ENCODE results near the gene RWDD2A.
"Not testable (repeated sequence)": the region's sequence is repeated elsewhere in the genome, so short reads cannot be mapped to it uniquely, and the experiment has no call there.

The RWDD2A gene

DNA sequence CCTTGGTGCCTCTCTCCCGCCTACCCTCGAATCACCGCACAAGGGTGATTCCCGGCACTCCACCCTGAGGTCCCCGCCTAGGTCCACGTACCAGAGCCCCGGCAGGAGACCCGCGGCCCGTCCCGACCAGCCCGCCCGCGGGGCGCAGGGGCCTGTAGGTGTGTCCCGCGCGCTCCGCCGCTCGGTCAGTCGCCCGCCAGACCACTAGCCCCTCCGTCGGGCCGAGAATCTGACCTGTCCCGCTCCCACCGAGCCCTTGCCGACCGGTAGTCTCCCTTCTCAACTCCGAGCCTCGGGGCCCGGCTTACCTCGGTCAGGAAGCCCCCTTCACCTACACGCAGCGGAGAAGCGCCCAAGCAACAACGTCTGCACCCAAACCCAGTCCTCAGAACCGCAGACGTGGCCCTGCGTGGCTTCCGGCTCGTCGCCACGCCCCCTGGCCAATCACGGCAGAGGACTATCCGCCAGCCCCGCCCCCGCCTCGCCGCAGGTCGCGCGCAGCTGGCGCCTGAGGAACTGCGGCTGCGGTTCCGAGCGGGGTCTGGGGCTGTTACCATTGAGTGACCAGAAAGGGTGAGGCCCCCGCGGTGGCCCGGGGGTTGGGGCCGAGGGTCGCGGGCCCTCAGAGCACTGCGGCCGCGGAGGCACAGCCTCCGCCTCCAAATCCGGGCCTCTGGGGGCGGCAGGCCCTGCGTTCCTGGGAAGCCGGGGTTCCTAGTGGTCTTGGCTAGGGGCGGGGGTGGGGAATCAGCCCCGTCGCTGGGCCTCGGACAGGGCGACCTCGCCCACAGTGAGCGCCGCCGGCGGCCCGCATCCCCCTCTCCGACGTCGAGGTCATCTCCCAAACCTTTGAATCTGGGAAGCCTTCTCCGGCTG lies at the start of gene RWDD2A, which contains the start of gene PGM3:
Gene RWDD2A, plus strand, starts transcription at position 487 of the 876 bp plus-strand sequence. CDS start 1,095 bp downstream, outside the sequence.
Gene PGM3, minus strand, starts transcription at position 395 of the 876 bp plus-strand sequence. CDS start 2,253 bp downstream, outside the sequence.
- peak; percentile 79 for DNase-seq

DNA sequence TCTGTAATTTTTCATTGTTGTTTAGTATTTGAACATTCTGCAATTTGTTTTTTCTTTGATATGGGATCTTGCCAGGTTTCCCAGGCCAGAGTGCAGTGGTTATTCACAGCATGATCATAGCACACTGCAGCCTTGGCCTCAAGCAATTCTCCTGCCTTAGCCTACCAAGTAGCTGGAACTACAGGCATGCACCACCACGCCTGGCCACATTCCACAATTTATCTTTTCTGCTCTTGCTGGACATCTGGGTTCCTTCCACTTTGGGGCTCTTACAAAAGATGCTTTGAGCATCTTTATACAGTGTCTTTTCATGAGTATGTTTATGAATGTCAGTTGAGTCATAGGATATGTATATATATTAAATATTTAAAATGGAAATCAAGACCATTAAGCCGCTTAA lies 42.0 kb upstream of the RWDD2A start:
- DNase-seq, result no peak

DNA sequence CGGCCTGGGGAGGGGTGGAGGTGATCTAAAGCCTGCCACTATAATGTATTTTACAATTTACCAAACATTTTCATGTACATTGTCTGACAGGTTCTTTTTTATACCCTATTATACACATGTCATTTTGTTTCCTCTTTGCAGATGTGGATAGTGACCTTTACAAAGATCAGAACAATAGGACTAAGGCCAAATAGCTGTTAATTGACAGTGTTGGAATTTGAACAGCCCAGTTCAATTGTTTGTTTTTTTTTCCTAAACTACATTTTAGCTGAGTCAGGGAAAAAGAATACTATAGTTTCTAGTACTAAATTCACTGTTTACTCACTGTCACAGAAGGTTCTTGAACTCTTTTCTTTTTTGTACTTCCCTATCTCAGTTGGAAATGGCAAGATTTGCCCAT lies 40.2 kb upstream of the RWDD2A start:
- DNase-seq, result no peak

DNA sequence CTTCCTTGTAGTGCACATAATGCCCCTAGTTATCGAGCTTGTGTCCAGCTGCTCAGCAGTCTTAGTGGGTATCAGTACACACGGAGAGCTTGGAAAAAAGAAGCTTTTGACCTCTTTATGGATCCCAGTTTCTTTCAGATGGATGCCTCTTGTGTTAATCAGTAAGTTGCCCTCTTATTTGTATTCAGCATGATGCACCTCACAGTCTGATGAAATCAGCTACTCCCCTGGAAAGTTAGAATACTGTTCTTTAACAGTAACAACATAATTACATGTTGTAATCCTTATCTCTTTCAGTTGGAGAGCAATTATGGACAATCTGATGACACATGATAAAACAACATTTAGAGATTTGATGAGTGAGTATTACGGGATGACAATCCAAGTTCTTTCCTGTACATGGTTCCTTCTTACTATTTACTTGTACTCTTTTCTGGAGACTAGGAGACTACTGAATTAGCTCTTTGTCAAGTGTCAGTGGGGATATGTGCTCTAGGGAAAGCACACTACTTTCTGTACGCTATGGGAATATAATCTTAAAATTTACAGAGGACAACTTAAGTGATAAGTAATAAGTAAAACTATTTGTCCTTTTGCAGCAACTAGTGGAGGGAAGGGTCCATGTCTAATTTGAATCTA lies 39.2 kb upstream of the RWDD2A start:
- no peak for DNase-seq

DNA sequence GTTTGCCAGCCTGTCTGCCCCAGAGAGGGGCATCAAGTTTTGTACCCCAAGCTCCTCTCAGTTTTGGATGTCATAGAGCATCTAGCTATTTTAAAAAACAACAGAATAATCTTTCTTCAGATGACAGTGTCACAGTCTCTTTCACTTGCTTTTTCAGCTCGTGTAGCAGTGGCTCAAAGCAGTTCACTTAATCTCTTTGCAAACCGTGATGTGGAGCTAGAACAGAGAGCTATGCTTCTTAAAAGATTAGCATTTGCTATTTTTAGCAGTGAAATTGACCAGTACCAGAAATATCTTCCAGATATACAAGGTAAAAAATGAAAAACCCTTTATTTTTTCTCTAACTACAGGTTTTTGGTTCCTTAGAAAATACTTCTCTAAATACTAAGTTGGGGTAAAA lies 37.4 kb upstream of the RWDD2A start:
- no peak for DNase-seq

DNA sequence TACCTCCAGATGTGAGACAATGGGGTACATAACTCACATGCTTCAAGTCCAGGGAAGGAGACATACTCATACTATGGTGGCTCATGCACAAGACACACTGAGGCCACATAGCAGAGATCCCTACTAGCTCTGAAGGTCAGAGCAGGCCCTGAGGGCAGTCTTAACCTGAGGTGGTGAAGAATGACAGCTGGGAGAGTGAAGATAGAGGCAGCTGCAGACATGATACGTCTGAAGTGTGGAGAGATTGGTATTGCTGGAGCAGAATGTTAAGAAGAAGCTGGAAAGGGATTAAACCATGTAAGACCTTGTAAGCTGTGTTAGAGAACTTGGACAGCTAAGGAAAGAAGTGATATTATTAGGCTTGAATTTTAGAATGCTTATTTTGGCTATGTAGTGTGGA lies 33.0 kb upstream of the RWDD2A start:
- DNase-seq, result no peak

DNA sequence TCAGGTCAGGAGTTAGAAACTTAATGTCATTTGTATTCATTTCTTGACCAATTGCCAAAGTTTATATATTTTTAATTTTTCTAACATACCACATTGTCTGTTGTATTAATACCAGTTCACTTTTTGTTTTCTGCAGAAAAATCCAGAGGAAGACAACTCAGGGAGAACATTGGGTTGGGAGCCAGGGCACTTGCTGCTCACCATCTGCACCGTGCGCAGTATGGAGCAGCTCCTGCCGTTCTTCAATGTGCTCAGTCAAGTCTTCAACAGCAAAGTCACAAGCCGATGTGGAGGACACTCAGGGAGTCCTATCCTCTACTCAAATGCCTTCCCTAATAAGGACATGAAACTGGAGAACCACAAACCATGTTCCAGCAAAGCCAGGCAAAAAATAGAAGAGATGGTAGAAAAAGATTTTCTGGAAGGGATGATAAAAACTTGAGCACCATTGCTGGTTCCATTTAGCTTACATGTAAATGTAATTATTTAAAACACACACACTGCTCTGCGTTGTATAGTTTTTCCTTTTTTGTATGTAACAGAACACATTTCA lies 25.4 kb upstream of the RWDD2A start:
- DNase-seq, result no peak

DNA sequence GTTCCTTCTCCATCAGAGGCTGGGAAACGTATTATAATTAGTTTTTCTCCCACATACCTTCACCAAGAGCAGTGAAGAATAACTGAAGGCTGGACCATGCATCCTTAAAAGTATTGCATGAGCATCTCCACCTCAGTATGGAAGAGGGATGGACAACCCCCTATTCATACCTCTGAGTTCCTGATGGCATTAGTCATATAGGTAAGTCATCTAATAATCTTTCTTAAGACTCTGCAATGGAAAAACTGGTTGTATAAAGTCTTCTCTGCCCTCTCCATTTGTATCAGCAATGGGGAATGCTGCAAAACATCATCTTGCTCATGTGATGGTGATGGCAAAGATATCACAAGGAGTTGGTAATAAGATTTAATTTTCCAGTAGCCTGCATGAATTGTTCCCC lies 24.6 kb upstream of the RWDD2A start:
- no peak for DNase-seq

DNA sequence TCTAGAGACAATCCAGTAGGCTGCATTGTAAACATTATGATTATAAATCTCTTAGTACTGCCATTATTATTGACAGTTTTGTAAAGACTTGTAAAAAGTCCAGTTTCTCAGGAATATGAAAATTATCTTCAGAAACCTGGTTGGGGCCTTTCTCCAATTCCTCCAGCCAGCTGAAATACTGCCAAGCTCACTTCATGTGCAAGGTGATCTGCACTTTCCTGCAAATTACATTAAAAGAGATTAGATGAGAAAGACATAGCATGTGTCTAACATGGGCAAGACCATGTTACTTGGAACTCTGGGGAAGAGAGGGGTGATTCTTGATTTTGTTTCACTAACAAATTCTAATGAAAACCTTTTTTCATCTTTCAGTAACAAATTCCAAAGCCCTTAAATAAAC lies 24.1 kb upstream of the RWDD2A start:
- DNase-seq, result no peak

DNA sequence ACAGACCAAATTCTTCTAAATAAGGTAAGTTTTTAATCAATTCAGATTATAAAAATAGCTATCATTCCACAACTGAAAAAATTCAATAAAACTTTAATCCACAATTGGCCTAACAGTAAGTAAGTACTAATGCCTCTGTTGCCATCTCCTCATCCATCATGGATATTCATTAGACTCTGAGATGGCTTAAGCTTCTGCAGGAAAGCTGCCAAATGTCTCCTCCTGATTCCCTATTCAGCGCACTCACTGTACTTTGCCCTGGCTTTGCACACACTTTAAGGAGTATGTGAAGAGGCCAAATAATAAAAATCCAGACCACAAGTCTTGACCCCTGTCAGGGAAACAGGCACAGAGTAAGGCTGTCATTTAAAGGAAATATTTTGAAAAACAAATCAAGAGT lies 23.6 kb upstream of the RWDD2A start:
- DNase-seq, result no peak

DNA sequence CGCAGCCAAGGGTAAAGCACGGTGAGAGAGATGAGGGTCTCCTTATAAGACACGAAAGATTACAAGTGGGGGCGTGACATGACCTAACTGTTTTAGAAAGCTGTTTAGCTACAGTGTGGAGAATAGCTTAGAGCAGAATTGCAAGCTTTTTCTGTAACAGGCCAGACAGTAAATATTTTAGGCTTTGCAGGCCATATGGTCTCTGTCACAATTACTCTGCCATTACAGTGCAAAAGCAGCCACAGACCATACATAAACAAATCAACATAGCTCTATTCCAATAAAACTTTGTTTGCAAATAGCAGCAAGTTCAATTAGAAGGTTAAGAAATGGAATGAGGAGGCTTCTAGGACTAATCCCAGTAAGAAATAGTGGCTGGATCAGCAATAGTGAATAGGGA lies 16.9 kb upstream of the RWDD2A start:
- no peak for DNase-seq

DNA sequence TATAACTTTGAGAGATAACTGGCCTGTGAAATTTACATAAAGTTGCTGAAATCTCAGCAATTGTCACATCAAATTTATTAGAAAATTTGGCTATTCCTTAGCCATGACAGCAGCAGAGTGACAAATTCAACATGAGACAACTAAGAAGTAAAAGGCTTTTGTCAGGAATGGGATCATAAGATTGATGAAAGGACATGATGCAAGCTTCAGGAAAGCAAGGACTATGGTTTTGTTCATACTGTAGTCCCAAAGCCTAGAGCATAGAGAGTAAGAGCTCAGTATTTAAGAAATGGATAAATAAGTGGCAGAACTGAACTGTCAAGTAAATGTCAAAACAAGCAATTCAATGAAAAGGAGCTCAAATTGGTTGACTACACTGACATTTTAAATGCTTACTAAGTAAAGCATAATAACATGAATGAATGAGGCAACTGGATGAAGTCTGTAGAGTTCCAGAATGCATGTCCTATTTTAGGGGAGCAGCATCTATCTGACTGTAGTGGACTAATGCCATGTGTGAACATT lies 12.7 kb upstream of the RWDD2A start:
- no peak for DNase-seq

DNA sequence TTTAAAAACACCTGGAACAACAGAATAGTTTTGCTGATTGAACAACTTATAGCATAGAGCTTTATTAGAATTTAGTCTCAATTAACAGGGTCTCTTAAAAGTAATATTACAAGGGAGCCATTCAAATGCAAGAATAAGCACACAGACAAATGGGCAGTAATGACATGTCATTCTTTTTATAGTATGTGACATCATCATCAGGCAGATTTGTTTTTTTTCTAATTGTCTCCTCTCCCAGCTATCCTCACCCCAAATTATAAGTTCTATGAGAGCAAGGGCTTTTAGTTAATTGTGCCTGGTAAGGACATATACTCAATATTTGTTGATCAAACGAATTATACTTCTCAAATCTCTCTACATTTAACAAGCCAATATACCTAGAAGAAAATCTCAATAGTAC lies 11.0 kb upstream of the RWDD2A start:
- no peak for DNase-seq

DNA sequence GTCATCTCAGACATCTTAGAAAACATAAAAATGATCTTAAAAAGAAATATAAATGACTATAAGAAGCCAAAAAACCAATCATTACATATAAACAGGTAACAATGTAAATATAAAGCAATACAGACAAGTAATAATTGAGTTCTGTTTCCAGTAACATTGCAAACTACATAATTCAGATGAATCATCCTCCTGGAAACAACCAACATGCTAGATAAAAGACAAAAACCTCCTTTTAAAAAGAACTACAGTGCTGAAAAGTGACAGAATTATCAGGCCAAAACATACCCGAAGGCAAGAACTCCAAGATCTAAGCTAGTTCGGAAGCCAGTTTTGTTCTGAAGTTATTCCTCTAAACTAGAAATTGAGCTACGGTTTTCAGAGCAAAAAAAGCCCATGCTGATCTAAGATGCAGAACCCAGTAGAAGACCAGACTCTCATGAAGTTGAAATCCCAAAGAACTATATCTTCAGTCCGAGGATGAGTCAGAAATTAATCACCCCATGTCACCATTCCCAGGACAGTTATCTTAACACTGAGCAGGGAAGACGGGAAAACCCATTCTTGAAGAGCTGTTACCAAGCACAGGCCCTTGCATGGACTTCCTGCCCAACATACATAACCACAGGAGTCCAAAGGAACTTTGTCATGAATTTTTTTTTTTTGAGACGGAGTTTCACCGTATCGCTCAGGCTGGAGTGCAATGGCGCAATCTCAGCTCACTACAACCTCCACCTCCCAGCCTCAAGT lies 9.9 kb upstream of the RWDD2A start:
- no peak for DNase-seq

DNA sequence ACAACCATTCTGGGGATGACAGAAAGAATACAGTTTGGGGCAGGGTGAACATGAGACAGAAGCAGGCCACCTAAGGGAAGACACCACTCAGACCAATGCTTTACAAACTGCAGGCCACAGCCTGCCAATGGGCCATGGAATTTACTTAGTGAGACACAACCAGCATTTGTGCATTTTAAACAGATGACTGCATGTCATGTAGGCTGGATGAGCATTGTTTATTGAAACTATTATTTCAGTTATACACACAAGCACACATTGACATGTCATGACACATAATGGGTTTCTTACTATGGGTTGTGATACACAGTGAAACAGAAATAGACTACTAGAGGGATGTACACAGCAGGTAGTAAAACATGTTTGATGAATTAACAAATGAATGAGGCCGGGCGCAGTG lies 8.1 kb upstream of the RWDD2A start:
- no peak for DNase-seq

DNA sequence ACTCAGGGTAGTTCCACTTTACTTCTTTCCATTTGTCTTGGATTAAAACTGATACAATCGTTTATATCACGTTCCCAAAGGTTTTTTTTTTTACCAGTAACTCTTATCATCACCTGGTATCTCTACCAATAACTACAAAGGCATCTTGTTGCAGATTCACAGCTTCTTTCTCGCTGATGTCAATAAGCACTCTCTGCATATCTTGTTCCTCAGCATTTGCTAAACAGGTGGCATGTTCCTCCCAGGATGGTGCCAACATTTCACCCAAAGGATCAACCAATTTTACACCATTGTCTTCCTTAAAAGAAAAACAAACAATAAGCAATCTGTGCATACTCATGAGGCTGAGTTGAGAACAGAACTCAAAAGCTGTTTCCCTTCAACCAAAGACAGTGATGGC lies 4.7 kb upstream of the RWDD2A start:
- no peak for DNase-seq

DNA sequence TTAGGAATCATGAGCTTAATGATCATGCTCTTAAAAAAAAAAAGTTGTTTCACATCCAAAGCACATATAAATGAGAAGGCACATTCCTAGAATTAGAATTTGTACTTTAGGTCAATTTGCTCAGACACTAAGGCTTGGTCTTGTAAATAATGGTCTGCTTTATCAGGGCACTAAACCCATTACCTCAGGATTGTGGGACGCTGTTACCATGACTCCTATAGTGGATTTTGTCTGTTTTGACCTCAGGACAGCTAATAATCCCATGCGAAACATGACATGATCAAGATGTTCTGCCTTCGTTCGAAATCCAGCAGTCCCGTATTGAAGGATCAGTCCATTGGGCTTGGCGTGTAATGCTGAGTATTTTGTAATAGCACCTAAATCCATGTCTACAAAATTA lies 2.5 kb upstream of the RWDD2A start:
- DNase-seq, result no peak

DNA sequence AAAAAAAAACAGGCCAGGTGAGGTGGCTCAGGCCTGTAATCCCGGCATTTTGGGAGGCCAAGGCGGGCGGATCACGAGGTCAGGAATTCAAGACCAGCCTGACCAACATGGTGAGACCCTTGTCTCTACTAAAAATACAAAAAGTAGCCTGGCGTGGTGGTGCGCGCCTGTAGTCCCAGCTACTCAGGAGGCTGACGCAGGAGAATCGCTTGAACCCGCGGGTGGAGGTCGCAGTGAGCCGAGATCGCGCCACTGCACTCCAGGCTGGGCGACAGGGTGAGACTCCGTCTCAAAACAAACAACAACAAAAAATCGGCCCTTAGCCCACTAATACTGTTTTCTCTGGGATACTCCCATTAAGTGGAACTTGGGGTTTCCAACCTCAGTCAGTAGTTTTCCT lies 1.2 kb upstream of the RWDD2A start:
- DNase-seq, result not testable (repeated sequence)

DNA sequence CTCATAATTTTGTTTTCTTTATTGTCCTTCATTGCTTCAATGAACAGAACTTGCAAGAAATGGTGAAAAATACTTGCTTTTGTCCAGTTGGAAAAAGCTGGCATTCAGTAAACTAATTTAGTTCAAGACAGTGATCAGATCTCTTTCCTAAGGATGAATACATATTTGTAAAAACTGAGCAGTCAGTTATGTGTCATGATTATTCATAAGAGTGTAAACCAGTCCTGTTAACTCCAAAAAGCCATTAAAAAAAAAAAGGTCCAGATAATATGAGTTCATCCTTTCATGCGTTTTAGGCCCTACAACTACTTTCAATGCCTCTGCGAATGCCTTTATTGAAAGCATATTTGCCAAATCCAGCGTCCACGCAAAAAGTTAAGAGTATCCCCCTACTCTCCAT lies 701 bp upstream of the RWDD2A start:
- DNase-seq, result no peak

DNA sequence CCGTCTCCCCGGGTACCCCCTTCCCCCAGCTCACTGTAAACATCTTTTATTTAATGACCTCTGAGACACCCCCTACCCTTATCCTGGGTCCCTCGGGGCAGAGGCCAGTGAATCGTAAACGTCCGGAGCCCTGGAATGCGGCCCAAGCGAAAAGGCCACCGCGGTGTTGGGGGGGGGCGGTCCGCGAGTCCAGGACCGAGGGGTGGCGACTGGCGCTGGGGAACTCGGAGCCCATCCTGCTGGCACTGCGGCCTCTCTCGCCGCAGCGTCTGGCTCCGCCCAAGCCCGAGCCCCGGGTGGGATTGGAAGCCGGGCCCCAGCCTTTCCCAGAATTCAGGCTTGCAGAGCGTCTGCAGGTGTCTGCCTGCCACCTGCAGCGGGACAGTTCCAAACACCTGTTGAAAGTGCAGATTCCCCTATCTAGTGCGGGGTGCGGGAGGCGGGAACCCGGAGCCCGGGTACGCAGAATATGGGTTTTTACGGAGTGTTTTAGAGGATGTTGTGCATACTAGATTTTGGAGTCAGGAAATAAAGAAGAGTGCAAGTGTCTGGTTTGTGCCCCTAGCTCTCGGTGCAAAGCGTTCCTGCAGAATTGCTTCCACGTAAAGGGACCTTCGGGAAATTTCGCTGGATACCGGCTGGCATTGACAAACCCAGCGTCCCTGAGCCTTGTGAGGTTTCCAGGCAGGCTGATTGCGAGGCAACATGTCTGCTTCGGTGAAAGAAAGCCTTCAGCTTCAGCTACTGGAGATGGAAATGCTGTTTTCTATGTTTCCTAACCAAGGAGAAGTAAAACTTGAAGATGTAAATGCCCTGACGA lies 800 bp downstream of the RWDD2A start:
- DNase-seq, result peak; percentile 11

DNA sequence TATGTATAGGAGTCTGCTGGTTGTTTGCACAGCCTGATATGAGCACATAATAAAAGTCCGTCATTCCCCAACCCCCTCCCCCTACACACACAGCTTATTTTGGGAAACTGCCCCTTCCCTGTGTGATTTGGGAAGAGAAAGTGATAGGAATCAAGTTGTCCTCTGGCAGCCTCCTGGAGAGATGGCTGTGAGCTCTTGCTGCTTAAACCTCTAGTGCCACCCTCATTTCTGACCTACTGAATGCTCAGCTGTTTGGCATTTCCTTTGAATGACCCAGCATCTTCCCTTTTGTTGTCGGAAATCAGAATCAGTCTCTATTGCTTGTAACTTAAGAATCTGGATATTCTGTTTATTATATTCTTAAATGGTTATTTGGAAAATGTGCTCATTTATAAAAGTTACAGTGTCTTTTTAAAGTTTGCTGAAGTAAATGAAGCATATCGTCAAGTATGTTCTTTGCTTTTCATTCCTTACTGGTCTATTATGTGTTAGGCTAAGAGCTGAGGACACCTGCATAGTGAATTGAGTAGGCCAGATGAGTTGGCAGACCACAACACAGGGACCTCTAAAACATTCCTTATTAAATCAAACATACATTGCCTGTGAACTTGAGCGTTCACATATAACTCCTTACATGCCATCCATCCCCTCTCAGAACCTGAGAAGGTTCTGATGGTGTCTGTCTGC lies 5.5 kb downstream of the RWDD2A start:
- DNase-seq, result no peak
